HG03103 (cell line): Measurements from ENCODE around the gene DOCK2.

ENCODE experiments used
- ATAC-seq: cut with Tn5 transposase; IDR thresholded peaks from one replicate; pipeline ENCODE4 v1.9.1; 2021; ENCODE audit warnings: low read depth; ENCODE audit not compliant: unreplicated experiment

The DOCK2 gene

GRCh38 chr5:169848792-169849191, 211.7 kb downstream of the DOCK2 start:
- no peak for ATAC-seq

GRCh38 chr5:169850409-169850808, 213.3 kb downstream of the DOCK2 start:
- ATAC-seq, result no peak

- ATAC-seq, result no peak
These were observed 214.3 kb downstream of the DOCK2 start for GRCh38 chr5:169851321-169851850.

- no peak for ATAC-seq
These were observed 219.5 kb downstream of the DOCK2 start for GRCh38 chr5:169856571-169856970.

- no peak for ATAC-seq
These were observed 223.5 kb downstream of the DOCK2 start for GRCh38 chr5:169860585-169860984.

GRCh38 chr5:169861433-169861832, 224.4 kb downstream of the DOCK2 start:
- no peak for ATAC-seq

GRCh38 chr5:169861934-169862333, 224.9 kb downstream of the DOCK2 start:
- no peak for ATAC-seq

- ATAC-seq, result no peak
These were observed 225.3 kb downstream of the DOCK2 start for GRCh38 chr5:169862391-169862811.

- no peak for ATAC-seq
These were observed 227.4 kb downstream of the DOCK2 start for GRCh38 chr5:169864483-169864882.

- no peak for ATAC-seq
These were observed 230.3 kb downstream of the DOCK2 start for GRCh38 chr5:169867347-169867746.

GRCh38 chr5:169869066-169869465, 232.0 kb downstream of the DOCK2 start:
- no peak for ATAC-seq

GRCh38 chr5:169870211-169870610, 233.1 kb downstream of the DOCK2 start:
- no peak for ATAC-seq

- no peak for ATAC-seq
These were observed 234.9 kb downstream of the DOCK2 start for GRCh38 chr5:169871826-169872490.

GRCh38 chr5:169873642-169874041, 236.6 kb downstream of the DOCK2 start:
- ATAC-seq, result no peak

- no peak for ATAC-seq
These were observed 237.5 kb downstream of the DOCK2 start for GRCh38 chr5:169874621-169875020.

- ATAC-seq, result no peak
These were observed 238.1 kb downstream of the DOCK2 start for GRCh38 chr5:169875091-169875728.

- no peak for ATAC-seq
These were observed 238.7 kb downstream of the DOCK2 start for GRCh38 chr5:169875731-169876130.

GRCh38 chr5:169876386-169876785, 239.3 kb downstream of the DOCK2 start:
- no peak for ATAC-seq

- ATAC-seq, result no peak
These were observed 243.1 kb downstream of the DOCK2 start for GRCh38 chr5:169880012-169880663.

- no peak for ATAC-seq
These were observed 243.7 kb downstream of the DOCK2 start for GRCh38 chr5:169880785-169881184.

- no peak for ATAC-seq
These were observed 244.7 kb downstream of the DOCK2 start for GRCh38 chr5:169881702-169882303.
